ENCODE data around the gene RPS17.

Gene RPS17

GRCh38 chr15:82567661-82568060 lies 27.4 kb upstream of the RPS17 start:
- H3K27me3 ChIP-seq (ENCODE audit: control insufficient read depth in 1 of 2, insufficient read depth in 2 of 2, low read length in 2 of 2): no peaks in the 10 kb centered on the region
- H3K9me3 ChIP-seq (ENCODE audit: low read length): no peaks in the 10 kb centered on the region
- H3K4me3 ChIP-seq (ENCODE audit: low read depth in 1 of 2, low read length in 2 of 2): no peak overlapping the region
- no peak overlapping the region for H3K27ac ChIP-seq (ENCODE audit: low read depth, low read length)
- peaks cover 20% of the 10 kb centered on the region for H3K4me1 ChIP-seq (ENCODE audit: insufficient read depth, low read length)
- no peak overlapping the region for H3K9ac ChIP-seq (ENCODE audit: low read length)
- H3K36me3 ChIP-seq (ENCODE audit: insufficient read depth, low read length): peaks cover 16% of the 10 kb centered on the region

DNA sequence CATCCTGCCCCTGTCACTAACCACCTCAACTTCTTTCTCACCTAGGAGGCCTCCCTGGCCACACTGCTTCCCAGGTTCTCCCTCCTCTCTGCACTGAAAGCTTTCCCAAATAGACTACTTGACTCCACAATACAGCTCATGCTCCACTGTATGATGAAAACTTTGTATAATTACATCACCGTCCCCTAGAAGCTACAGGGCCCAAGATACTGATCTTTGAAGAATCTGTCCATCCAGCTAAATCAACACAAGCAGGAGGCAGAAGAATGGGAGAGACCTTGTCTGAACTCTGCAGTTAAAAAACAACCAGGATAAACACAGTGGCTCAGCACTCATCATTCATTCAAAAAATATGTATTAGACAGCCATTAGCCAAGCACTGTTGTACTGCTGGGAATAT lies 26.4 kb upstream of the RPS17 start:
- no peaks in the 10 kb centered on the region for H3K9me3 ChIP-seq (ENCODE audit: low read length)
- no peak overlapping the region for H3K27ac ChIP-seq (ENCODE audit: low read depth, low read length)
- peaks cover 16% of the 10 kb centered on the region for H3K36me3 ChIP-seq (ENCODE audit: insufficient read depth, low read length)
- H3K4me3 ChIP-seq (ENCODE audit: low read depth in 1 of 2, low read length in 2 of 2): no peak overlapping the region
- no peak overlapping the region for H3K9ac ChIP-seq (ENCODE audit: low read length)
- H3K27me3 ChIP-seq (ENCODE audit: control insufficient read depth in 1 of 2, insufficient read depth in 2 of 2, low read length in 2 of 2): no peaks in the 10 kb centered on the region
- peaks cover 13% of the 10 kb centered on the region for H3K4me1 ChIP-seq (ENCODE audit: insufficient read depth, low read length)

- no peak overlapping the region for H3K4me3 ChIP-seq (ENCODE audit: low read depth in 1 of 2, low read length in 2 of 2)
Observed at GRCh38 chr15:82558502-82558901, 18.2 kb upstream of the RPS17 start.

DNA sequence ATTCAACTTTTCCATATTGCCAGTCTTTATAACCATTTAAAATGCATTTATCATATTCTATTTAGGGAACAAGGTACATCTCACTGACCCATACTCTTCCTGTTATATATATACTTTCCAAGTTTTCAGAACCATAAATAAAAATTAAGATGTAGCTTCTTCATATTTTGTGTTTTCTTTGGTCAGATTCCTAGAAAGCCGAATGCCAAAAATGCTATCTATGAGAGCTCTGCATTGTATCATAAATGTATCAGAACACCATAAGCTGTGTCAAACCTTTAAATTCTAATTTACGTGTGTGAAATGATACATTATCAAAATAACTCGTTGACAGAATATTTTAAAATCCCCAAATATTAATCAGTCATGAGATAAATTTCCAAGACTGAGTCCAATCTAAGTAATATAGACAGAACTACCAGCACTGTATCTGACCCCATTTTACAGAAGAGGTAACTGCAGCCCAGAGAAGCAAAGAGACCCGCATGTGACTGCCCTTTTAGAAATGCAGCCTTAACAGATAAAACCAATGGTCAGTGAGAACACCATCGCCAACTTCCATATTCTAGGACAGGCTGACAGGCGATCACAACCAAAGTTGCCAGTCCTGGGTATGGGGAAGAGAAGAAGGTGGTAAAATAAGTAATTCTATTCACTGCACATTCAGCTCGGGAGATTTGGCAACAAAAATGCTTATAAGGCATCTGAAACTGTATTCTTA lies 16.2 kb upstream of the RPS17 start:
- Histone ChIP-seq H3K27ac (ENCODE audit: low read depth, low read length) (no peak overlapping the region), H3K36me3 (ENCODE audit: insufficient read depth, low read length) (peaks cover 19% of the 10 kb centered on the region), H3K27me3 (ENCODE audit: control insufficient read depth in 1 of 2, insufficient read depth in 2 of 2, low read length in 2 of 2) (no peaks in the 10 kb centered on the region), H3K9me3 (ENCODE audit: low read length) (no peaks in the 10 kb centered on the region), H3K9ac (ENCODE audit: low read length) (no peak overlapping the region), H3K4me1 (ENCODE audit: insufficient read depth, low read length) (no peaks in the 10 kb centered on the region), H3K4me3 (ENCODE audit: low read depth in 1 of 2, low read length in 2 of 2) (no peak overlapping the region)

More at GRCh38 chr15:82558502-82558901, 18.2 kb upstream of the RPS17 start:
- no peaks in the 10 kb centered on the region for H3K4me1 ChIP-seq (ENCODE audit: insufficient read depth, low read length)
- H3K36me3 ChIP-seq (ENCODE audit: insufficient read depth, low read length): peaks cover 11% of the 10 kb centered on the region
- no peaks in the 10 kb centered on the region for H3K9me3 ChIP-seq (ENCODE audit: low read length)
- H3K9ac ChIP-seq (ENCODE audit: low read length): no peak overlapping the region
- no peak overlapping the region for H3K27ac ChIP-seq (ENCODE audit: low read depth, low read length)
- no peaks in the 10 kb centered on the region for H3K27me3 ChIP-seq (ENCODE audit: control insufficient read depth in 1 of 2, insufficient read depth in 2 of 2, low read length in 2 of 2)

- H3K27me3 ChIP-seq (ENCODE audit: control insufficient read depth in 1 of 2, insufficient read depth in 2 of 2, low read length in 2 of 2): no peaks in the 10 kb centered on the region
Observed at GRCh38 chr15:82554849-82555248, 14.6 kb upstream of the RPS17 start.

GRCh38 chr15:82554351-82554750 lies 14.1 kb upstream of the RPS17 start:
- Histone ChIP-seq H3K27ac (ENCODE audit: low read depth, low read length) (no peak overlapping the region), H3K9ac (ENCODE audit: low read length) (no peak overlapping the region)

More at GRCh38 chr15:82554849-82555248, 14.6 kb upstream of the RPS17 start:
- no peak overlapping the region for H3K9ac ChIP-seq (ENCODE audit: low read length)
- no peaks in the 10 kb centered on the region for H3K4me1 ChIP-seq (ENCODE audit: insufficient read depth, low read length)
- H3K9me3 ChIP-seq (ENCODE audit: low read length): no peaks in the 10 kb centered on the region
- H3K27ac ChIP-seq (ENCODE audit: low read depth, low read length): no peak overlapping the region
- no peak overlapping the region for H3K4me3 ChIP-seq (ENCODE audit: low read depth in 1 of 2, low read length in 2 of 2)
- H3K36me3 ChIP-seq (ENCODE audit: insufficient read depth, low read length): peaks cover 19% of the 10 kb centered on the region

GRCh38 chr15:82553846-82554245 lies 13.6 kb upstream of the RPS17 start:
- Histone ChIP-seq H3K9me3 (ENCODE audit: low read length) (no peaks in the 10 kb centered on the region), H3K27me3 (ENCODE audit: control insufficient read depth in 1 of 2, insufficient read depth in 2 of 2, low read length in 2 of 2) (no peaks in the 10 kb centered on the region), H3K4me1 (ENCODE audit: insufficient read depth, low read length) (no peaks in the 10 kb centered on the region), H3K36me3 (ENCODE audit: insufficient read depth, low read length) (peaks cover 22% of the 10 kb centered on the region), H3K4me3 (ENCODE audit: low read depth in 1 of 2, low read length in 2 of 2) (no peak overlapping the region), H3K9ac (ENCODE audit: low read length) (no peak overlapping the region), H3K27ac (ENCODE audit: low read depth, low read length) (no peak overlapping the region)

More at GRCh38 chr15:82554351-82554750, 14.1 kb upstream of the RPS17 start:
- no peaks in the 10 kb centered on the region for H3K9me3 ChIP-seq (ENCODE audit: low read length)
- no peaks in the 10 kb centered on the region for H3K27me3 ChIP-seq (ENCODE audit: control insufficient read depth in 1 of 2, insufficient read depth in 2 of 2, low read length in 2 of 2)
- peaks cover 19% of the 10 kb centered on the region for H3K36me3 ChIP-seq (ENCODE audit: insufficient read depth, low read length)
- H3K4me3 ChIP-seq (ENCODE audit: low read depth in 1 of 2, low read length in 2 of 2): no peak overlapping the region
- H3K4me1 ChIP-seq (ENCODE audit: insufficient read depth, low read length): no peaks in the 10 kb centered on the region

DNA sequence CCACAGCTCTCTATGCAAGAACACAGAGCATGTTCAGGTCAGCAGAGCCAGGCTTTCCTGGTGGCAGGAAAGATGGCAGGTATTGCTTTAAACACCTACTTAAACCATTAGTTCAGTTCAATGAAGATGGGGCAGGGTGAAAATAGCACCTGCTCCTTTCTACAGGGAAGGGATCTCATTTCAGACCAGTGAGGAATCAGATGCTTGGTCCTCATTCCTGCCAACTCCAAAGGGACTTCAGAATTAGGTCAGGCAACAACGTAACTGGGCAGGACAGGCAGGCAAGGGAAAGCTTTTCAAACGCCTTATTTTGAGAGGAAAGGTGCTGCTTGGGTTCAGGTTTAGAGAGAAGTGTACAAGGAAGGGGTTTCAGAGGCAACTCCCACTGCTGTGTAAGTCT lies 12.6 kb upstream of the RPS17 start:
- no peaks in the 10 kb centered on the region for H3K9me3 ChIP-seq (ENCODE audit: low read length)
- no peak overlapping the region for H3K9ac ChIP-seq (ENCODE audit: low read length)
- no peaks in the 10 kb centered on the region for H3K27me3 ChIP-seq (ENCODE audit: control insufficient read depth in 1 of 2, insufficient read depth in 2 of 2, low read length in 2 of 2)
- no peaks in the 10 kb centered on the region for H3K4me1 ChIP-seq (ENCODE audit: insufficient read depth, low read length)
- H3K4me3 ChIP-seq (ENCODE audit: low read depth in 1 of 2, low read length in 2 of 2): no peak overlapping the region
- H3K27ac ChIP-seq (ENCODE audit: low read depth, low read length): no peak overlapping the region
- H3K36me3 ChIP-seq (ENCODE audit: insufficient read depth, low read length): peaks cover 24% of the 10 kb centered on the region

- Histone ChIP-seq H3K27ac (ENCODE audit: low read depth, low read length) (no peak overlapping the region), H3K4me3 (ENCODE audit: low read depth in 1 of 2, low read length in 2 of 2) (no peak overlapping the region), H3K36me3 (ENCODE audit: insufficient read depth, low read length) (peaks cover 24% of the 10 kb centered on the region), H3K9me3 (ENCODE audit: low read length) (no peaks in the 10 kb centered on the region), H3K4me1 (ENCODE audit: insufficient read depth, low read length) (no peaks in the 10 kb centered on the region), H3K27me3 (ENCODE audit: control insufficient read depth in 1 of 2, insufficient read depth in 2 of 2, low read length in 2 of 2) (no peaks in the 10 kb centered on the region), H3K9ac (ENCODE audit: low read length) (no peak overlapping the region)
Observed at GRCh38 chr15:82551646-82552247, 11.5 kb upstream of the RPS17 start.

GRCh38 chr15:82549199-82549665 lies 9.0 kb upstream of the RPS17 start:
- H3K9ac ChIP-seq (ENCODE audit: low read length): no peak overlapping the region
- no peak overlapping the region for H3K27ac ChIP-seq (ENCODE audit: low read depth, low read length)
- H3K9me3 ChIP-seq (ENCODE audit: low read length): no peaks in the 10 kb centered on the region
- H3K27me3 ChIP-seq (ENCODE audit: control insufficient read depth in 1 of 2, insufficient read depth in 2 of 2, low read length in 2 of 2): no peaks in the 10 kb centered on the region
- H3K36me3 ChIP-seq (ENCODE audit: insufficient read depth, low read length): peaks cover 19% of the 10 kb centered on the region
- H3K4me1 ChIP-seq (ENCODE audit: insufficient read depth, low read length): no peaks in the 10 kb centered on the region
- no peak overlapping the region for H3K4me3 ChIP-seq (ENCODE audit: low read depth in 1 of 2, low read length in 2 of 2)

- H3K4me3 ChIP-seq (ENCODE audit: low read depth in 1 of 2, low read length in 2 of 2): no peak overlapping the region
- H3K27ac ChIP-seq (ENCODE audit: low read depth, low read length): no peak overlapping the region
- H3K9me3 ChIP-seq (ENCODE audit: low read length): no peaks in the 10 kb centered on the region
- no peaks in the 10 kb centered on the region for H3K27me3 ChIP-seq (ENCODE audit: control insufficient read depth in 1 of 2, insufficient read depth in 2 of 2, low read length in 2 of 2)
- H3K9ac ChIP-seq (ENCODE audit: low read length): no peak overlapping the region
- peaks cover 19% of the 10 kb centered on the region for H3K36me3 ChIP-seq (ENCODE audit: insufficient read depth, low read length)
- H3K4me1 ChIP-seq (ENCODE audit: insufficient read depth, low read length): no peaks in the 10 kb centered on the region
Observed at GRCh38 chr15:82548700-82549099, 8.4 kb upstream of the RPS17 start.

DNA sequence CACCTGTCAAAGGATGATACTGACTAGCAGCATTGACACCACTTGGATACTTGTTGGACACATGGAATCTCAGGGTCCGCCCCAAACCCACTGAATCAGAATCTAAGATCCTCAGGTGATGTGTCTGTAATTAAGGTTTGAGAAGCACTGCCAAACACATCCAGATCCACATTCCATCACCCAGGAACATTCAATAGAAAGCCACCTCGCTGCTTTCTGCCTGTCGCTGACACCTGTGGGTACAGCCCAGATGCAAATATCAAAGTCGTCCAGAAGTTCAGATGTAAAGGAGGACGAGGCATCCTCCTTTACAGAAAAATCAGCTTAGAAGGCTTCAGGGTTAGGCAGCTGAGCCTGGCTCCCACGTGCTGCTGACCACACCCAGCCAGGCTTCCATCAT lies 5.2 kb upstream of the RPS17 start:
- Histone ChIP-seq H3K4me3 (ENCODE audit: low read depth in 1 of 2, low read length in 2 of 2) (no peak overlapping the region), H3K9ac (ENCODE audit: low read length) (no peak overlapping the region), H3K36me3 (ENCODE audit: insufficient read depth, low read length) (peaks cover 9% of the 10 kb centered on the region), H3K9me3 (ENCODE audit: low read length) (no peaks in the 10 kb centered on the region), H3K27ac (ENCODE audit: low read depth, low read length) (no peak overlapping the region), H3K27me3 (ENCODE audit: control insufficient read depth in 1 of 2, insufficient read depth in 2 of 2, low read length in 2 of 2) (no peaks in the 10 kb centered on the region), H3K4me1 (ENCODE audit: insufficient read depth, low read length) (no peaks in the 10 kb centered on the region)

Measured in muscle layer of colon (tissue), 2 donors.